ENCODE data around the gene SOX9. TPM values are rescaled to one million over a fixed set of nuclear protein-coding genes. Genes with fewer than 3 reads are reported as not detected.

SOX9 gene
- total RNA-seq, 1 experiment from 2014 or later = 119 TPM

- H3K4me1 ChIP-seq (ENCODE audit: insufficient read depth, low read length) = no peaks in the 10 kb centered on the region
- H2AFZ ChIP-seq (ENCODE audit: low read length) = no peak overlapping the region
- ChIA-PET CTCF (no interaction called here), POLR2A (ENCODE audit: unreplicated experiment) (interaction anchor here (0.6 kb wide), 1 partner anchor 79 kb away, joined by 6 read pairs; no protein-coding TSS in a partner anchor)
- no peaks in the 10 kb centered on the region for H3K79me2 ChIP-seq (ENCODE audit: low read length)
- H3K4me2 ChIP-seq (ENCODE audit: low read length) = no peak overlapping the region
- no peak overlapping the region for H3K27ac ChIP-seq (ENCODE audit: low read length)
- intact Hi-C loops (cut with micrococcal nuclease) = no loop called here
- BruUV-seq (replicated peaks) = no TSS peak
- no peaks in the 10 kb centered on the region for H3K9me2 ChIP-seq (replicated peaks; ENCODE audit: low read length)
- ATAC-seq (no peak), DNase-seq (no peak)
- no peak overlapping the region for H3K4me3 ChIP-seq (ENCODE audit: low read length)
- no peaks in the 10 kb centered on the region for H3K27me3 ChIP-seq (ENCODE audit: low read length)
- TF ChIP-seq EZH2 (IDR thresholded peaks at IDR 0.05; ENCODE audit: low read length, unreplicated experiment) (no peak), EZH2phosphoT487 (IDR thresholded peaks at IDR 0.05; ENCODE audit: borderline replicate concordance, low read length) (no peak), CTCF (conservative IDR thresholded peaks at IDR 0.05; ENCODE audit: low read depth, low read length) (no peak)
- H3K36me3 ChIP-seq (ENCODE audit: low read depth, low read length) = no peaks in the 10 kb centered on the region
- H3K9me3 ChIP-seq (ENCODE audit: low read length) = no peaks in the 10 kb centered on the region
- H3K9ac ChIP-seq (ENCODE audit: low read length) = no peak overlapping the region
- no peaks in the 10 kb centered on the region for H3F3A ChIP-seq (ENCODE audit: low read length, unreplicated experiment)
- H4K20me1 ChIP-seq (ENCODE audit: low read length) = no peaks in the 10 kb centered on the region
These were observed 43.4 kb downstream of the SOX9 start for GRCh38 chr17:72164158-72164739.

- POLR2A ChIA-PET (ENCODE audit: unreplicated experiment) = no interaction called here
- Histone ChIP-seq H4K20me1 (ENCODE audit: low read length) (no peaks in the 10 kb centered on the region), H3K4me1 (ENCODE audit: insufficient read depth, low read length) (no peaks in the 10 kb centered on the region), H3K4me2 (ENCODE audit: low read length) (no peak overlapping the region), H3K27ac (ENCODE audit: low read length) (no peak overlapping the region), H3K9me2 (replicated peaks; ENCODE audit: low read length) (no peaks in the 10 kb centered on the region), H3K9me3 (ENCODE audit: low read length) (no peaks in the 10 kb centered on the region), H3K36me3 (ENCODE audit: low read depth, low read length) (no peaks in the 10 kb centered on the region), H3K4me3 (ENCODE audit: low read length) (no peak overlapping the region), H3K79me2 (ENCODE audit: low read length) (no peaks in the 10 kb centered on the region), H3K27me3 (ENCODE audit: low read length) (no peaks in the 10 kb centered on the region), H2AFZ (ENCODE audit: low read length) (no peak overlapping the region), H3F3A (ENCODE audit: low read length, unreplicated experiment) (no peaks in the 10 kb centered on the region), H3K9ac (ENCODE audit: low read length) (no peak overlapping the region)
- BruUV-seq (replicated peaks) = no TSS peak
- ATAC-seq (no peak), DNase-seq (no peak)
- TF ChIP-seq EZH2phosphoT487 (IDR thresholded peaks at IDR 0.05; ENCODE audit: borderline replicate concordance, low read length) = no peak
- no peak for TF ChIP-seq EZH2 (IDR thresholded peaks at IDR 0.05; ENCODE audit: low read length, unreplicated experiment)
- TF ChIP-seq CTCF (conservative IDR thresholded peaks at IDR 0.05; ENCODE audit: low read depth, low read length) = no peak
- CTCF ChIA-PET = no interaction called here
- intact Hi-C loops (cut with micrococcal nuclease) = no loop called here
These were observed 44.5 kb downstream of the SOX9 start for GRCh38 chr17:72165192-72165866.

GRCh38 chr17:72165867-72166439 is 45.1 kb downstream of the SOX9 start:
- H3K27ac ChIP-seq (ENCODE audit: low read length) = no peak overlapping the region
- no peak overlapping the region for H2AFZ ChIP-seq (ENCODE audit: low read length)
- ATAC-seq (no peak), DNase-seq (no peak)
- H3K36me3 ChIP-seq (ENCODE audit: low read depth, low read length) = no peaks in the 10 kb centered on the region
- H3F3A ChIP-seq (ENCODE audit: low read length, unreplicated experiment) = no peaks in the 10 kb centered on the region
- H3K4me1 ChIP-seq (ENCODE audit: insufficient read depth, low read length) = no peaks in the 10 kb centered on the region
- BruUV-seq (replicated peaks) = no TSS peak
- no peaks in the 10 kb centered on the region for H3K9me2 ChIP-seq (replicated peaks; ENCODE audit: low read length)
- ChIA-PET CTCF (no interaction called here), POLR2A (ENCODE audit: unreplicated experiment) (interaction anchor here (0.5 to 0.6 kb wide), 2 partner anchors 44 to 291 kb away, joined by 4 to 6 read pairs; no protein-coding TSS in a partner anchor)
- no peaks in the 10 kb centered on the region for H4K20me1 ChIP-seq (ENCODE audit: low read length)
- no peak overlapping the region for H3K4me2 ChIP-seq (ENCODE audit: low read length)
- no peaks in the 10 kb centered on the region for H3K9me3 ChIP-seq (ENCODE audit: low read length)
- intact Hi-C loops (cut with micrococcal nuclease) = no loop called here
- no peak overlapping the region for H3K4me3 ChIP-seq (ENCODE audit: low read length)
- H3K79me2 ChIP-seq (ENCODE audit: low read length) = no peaks in the 10 kb centered on the region
- no peaks in the 10 kb centered on the region for H3K27me3 ChIP-seq (ENCODE audit: low read length)
- no peak overlapping the region for H3K9ac ChIP-seq (ENCODE audit: low read length)
- no peak for TF ChIP-seq EZH2 (IDR thresholded peaks at IDR 0.05; ENCODE audit: low read length, unreplicated experiment)
- TF ChIP-seq EZH2phosphoT487 (IDR thresholded peaks at IDR 0.05; ENCODE audit: borderline replicate concordance, low read length) = no peak
- no peak for TF ChIP-seq CTCF (conservative IDR thresholded peaks at IDR 0.05; ENCODE audit: low read depth, low read length)

All from PC-3 (cell line).